A673 (cell line): ENCODE measurements around the gene SCN3A. TPM values are rescaled to one million over a fixed set of nuclear protein-coding genes. Genes with fewer than 3 reads are reported as not detected.

ENCODE experiments used
- BruUV-seq: library from RNA; stranded (reverse); fragments of 400-500 nt; replicated peaks from 2 replicates; lab custom pipeline; 2021; lab: Mats Ljungman, UMichigan
- CTCF ChIA-PET: fragments of 300-600 bp; sonication (Branson Sonifier 250); formaldehyde crosslinking; loops from one replicate; lab custom pipeline; 2022; ENCODE audit warnings: antibody characterized with exemption; lab: Charles Lee
- POLR2A ChIA-PET: fragments of 300-600 bp; sonication (Branson Sonifier 250); formaldehyde crosslinking; loops from one replicate; lab custom pipeline; 2022; ENCODE audit warnings: antibody characterized with exemption; ENCODE audit not compliant: low non-redundant PET; lab: Charles Lee
- DNase-seq: peaks from one replicate; pipeline ENCODE4 v3.0.0-alpha.2; 2015; ENCODE audit warnings: low spot score
- H3K27ac ChIP-seq: fragments of 200-600 bp; sonication (generic); 2 replicates; pipeline ENCODE4 v1.5.1; 2016; ENCODE audit warnings: mixed run types, low read depth, mild to moderate bottlenecking, mixed read lengths, antibody characterized with exemption, low read length; ENCODE audit not compliant: poor library complexity, severe bottlenecking
- H3K27me3 ChIP-seq: fragments of 200-600 bp; sonication (generic); replicated peaks from 2 replicates; pipeline ENCODE4 v1.6.1; 2017; ENCODE audit warnings: mixed run types, low read depth, mild to moderate bottlenecking, mixed read lengths, antibody characterized with exemption, low read length; ENCODE audit not compliant: insufficient read depth, poor library complexity
- H3K36me3 ChIP-seq: fragments of 200-600 bp; sonication (generic); 2 replicates; pipeline ENCODE4 v1.6.1; 2016; ENCODE audit warnings: mixed run types, mild to moderate bottlenecking, mixed read lengths, antibody characterized with exemption, low read length; ENCODE audit not compliant: insufficient read depth, poor library complexity, severe bottlenecking
- H3K4me1 ChIP-seq: fragments of 200-600 bp; sonication (generic); 2 replicates; pipeline ENCODE4 v1.6.1; 2017; ENCODE audit warnings: mixed run types, mild to moderate bottlenecking, mixed read lengths, antibody characterized with exemption, low read length; ENCODE audit not compliant: insufficient read depth, poor library complexity, severe bottlenecking
- H3K4me3 ChIP-seq: fragments of 200-600 bp; sonication (generic); 2 replicates; pipeline ENCODE4 v1.5.1; 2016; ENCODE audit warnings: low read depth, mixed run types, mild to moderate bottlenecking, mixed read lengths, low read length; ENCODE audit not compliant: poor library complexity, severe bottlenecking
- H3K9me3 ChIP-seq: fragments of 200-600 bp; sonication (generic); 2 replicates; pipeline ENCODE4 v1.6.1; 2016; ENCODE audit warnings: mixed run types, low read depth, mild to moderate bottlenecking, mixed read lengths, antibody characterized with exemption, low read length; ENCODE audit not compliant: poor library complexity, severe bottlenecking
- EZH2 ChIP-seq: fragments of 200-600 bp; sonication (generic); IDR thresholded peaks from 2 replicates; pipeline ENCODE4 v1.6.1; 2017; ENCODE audit warnings: borderline replicate concordance, low read depth, mild to moderate bottlenecking, mixed read lengths, antibody characterized with exemption, low read length; ENCODE audit not compliant: poor library complexity, severe bottlenecking
- intact Hi-C: fragments of 100-400 bp; cut with micrococcal nuclease; formaldehyde crosslinking; loops from one replicate; pipeline ENCODE4 v1.10.0; 2022; ENCODE audit not compliant: unreplicated experiment
- total RNA-seq: library from RNA; stranded (reverse); gene quantifications from 2 replicates; pipeline ENCODE4 v1.2.3, GENCODE V29; 2021
- TF ChIP-seq, protein P1 (sequence below): fragments of 300-800, 200-600 bp; sonication (generic); conservative IDR thresholded peaks from 2 replicates; pipeline ENCODE4 v1.5.1; 2017; ENCODE audit warnings: low read depth, mild to moderate bottlenecking, antibody characterized with exemption, low read length, moderate library complexity, mixed read lengths

The SCN3A gene
- total RNA-seq, 1 experiment from 2014 or later, result 0.04 TPM

- no peak for DNase-seq
- TF ChIP-seq EZH2, result no peak
- TF ChIP-seq, protein P1, sequence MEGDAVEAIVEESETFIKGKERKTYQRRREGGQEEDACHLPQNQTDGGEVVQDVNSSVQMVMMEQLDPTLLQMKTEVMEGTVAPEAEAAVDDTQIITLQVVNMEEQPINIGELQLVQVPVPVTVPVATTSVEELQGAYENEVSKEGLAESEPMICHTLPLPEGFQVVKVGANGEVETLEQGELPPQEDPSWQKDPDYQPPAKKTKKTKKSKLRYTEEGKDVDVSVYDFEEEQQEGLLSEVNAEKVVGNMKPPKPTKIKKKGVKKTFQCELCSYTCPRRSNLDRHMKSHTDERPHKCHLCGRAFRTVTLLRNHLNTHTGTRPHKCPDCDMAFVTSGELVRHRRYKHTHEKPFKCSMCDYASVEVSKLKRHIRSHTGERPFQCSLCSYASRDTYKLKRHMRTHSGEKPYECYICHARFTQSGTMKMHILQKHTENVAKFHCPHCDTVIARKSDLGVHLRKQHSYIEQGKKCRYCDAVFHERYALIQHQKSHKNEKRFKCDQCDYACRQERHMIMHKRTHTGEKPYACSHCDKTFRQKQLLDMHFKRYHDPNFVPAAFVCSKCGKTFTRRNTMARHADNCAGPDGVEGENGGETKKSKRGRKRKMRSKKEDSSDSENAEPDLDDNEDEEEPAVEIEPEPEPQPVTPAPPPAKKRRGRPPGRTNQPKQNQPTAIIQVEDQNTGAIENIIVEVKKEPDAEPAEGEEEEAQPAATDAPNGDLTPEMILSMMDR, result no peak
- no TSS peak for BruUV-seq
- no peaks in the 10 kb centered on the region for H3K4me1 ChIP-seq
- POLR2A ChIA-PET, result no interaction called here
- H3K27ac ChIP-seq, result no peak overlapping the region
- H3K9me3 ChIP-seq, result no peaks in the 10 kb centered on the region
- CTCF ChIA-PET, result no interaction called here
- intact Hi-C loops, result no loop called here
- no peaks in the 10 kb centered on the region for H3K27me3 ChIP-seq
- H3K36me3 ChIP-seq, result no peaks in the 10 kb centered on the region
- no peak overlapping the region for H3K4me3 ChIP-seq
Observed at GRCh38 chr2:165163761-165164160, 40.1 kb downstream of the SCN3A start.

DNA sequence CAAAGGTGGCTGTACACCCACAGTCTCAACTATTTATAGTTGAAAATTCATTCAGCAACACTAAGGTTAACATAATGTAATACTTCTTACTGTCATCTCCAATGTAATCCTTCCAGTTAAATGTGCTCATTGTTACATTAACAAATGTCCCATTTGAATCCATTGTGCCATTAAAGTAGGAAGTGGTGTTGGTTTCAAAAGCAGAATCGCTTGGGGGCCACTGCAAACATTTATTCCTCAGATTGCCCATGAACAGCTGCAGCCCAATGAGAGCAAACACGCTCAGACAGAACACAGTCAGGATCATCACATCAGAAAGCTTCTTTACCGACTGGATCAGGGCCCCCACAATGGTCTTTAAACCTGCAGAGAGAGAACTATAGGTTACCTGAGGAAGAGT is 41.4 kb downstream of the SCN3A start:
- H3K9me3 ChIP-seq, result no peaks in the 10 kb centered on the region
- no peaks in the 10 kb centered on the region for H3K27me3 ChIP-seq
- H3K36me3 ChIP-seq, result no peaks in the 10 kb centered on the region
- no peak overlapping the region for H3K4me3 ChIP-seq
- no peak for TF ChIP-seq EZH2
- TF ChIP-seq, protein P1, result no peak
- POLR2A ChIA-PET, result no interaction called here
- no peak for DNase-seq
- no peaks in the 10 kb centered on the region for H3K4me1 ChIP-seq
- no peak overlapping the region for H3K27ac ChIP-seq
- no TSS peak for BruUV-seq
- CTCF ChIA-PET, result no interaction called here
- intact Hi-C loops, result no loop called here

DNA sequence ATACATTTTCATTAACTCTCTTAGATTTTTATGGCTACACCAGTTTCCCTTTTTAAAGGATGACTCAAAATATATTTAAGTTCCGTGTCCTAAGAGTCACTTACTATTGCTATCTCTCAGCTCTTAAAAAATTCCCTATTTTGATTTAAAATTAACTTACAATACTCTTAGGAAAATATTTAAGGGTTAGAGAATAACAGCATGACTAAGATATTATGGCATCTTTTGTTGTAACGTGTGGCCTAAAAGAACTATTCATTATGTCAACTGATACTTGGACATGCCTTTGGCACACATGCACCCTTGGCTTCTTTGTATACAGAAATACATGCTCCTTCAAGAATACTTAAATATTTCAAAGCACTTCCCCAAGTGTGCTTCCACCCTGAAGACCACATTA is 42.3 kb downstream of the SCN3A start:
- H3K27me3 ChIP-seq, result no peaks in the 10 kb centered on the region
- POLR2A ChIA-PET, result no interaction called here
- DNase-seq, result no peak
- no peak overlapping the region for H3K27ac ChIP-seq
- H3K4me3 ChIP-seq, result no peak overlapping the region
- TF ChIP-seq, protein P1, result no peak
- intact Hi-C loops, result no loop called here
- no TSS peak for BruUV-seq
- H3K9me3 ChIP-seq, result no peaks in the 10 kb centered on the region
- no peaks in the 10 kb centered on the region for H3K4me1 ChIP-seq
- CTCF ChIA-PET, result no interaction called here
- no peaks in the 10 kb centered on the region for H3K36me3 ChIP-seq
